Spleen (tissue), 11 donors: ENCODE data around the gene ARMS2. TPM values are rescaled to one million over a fixed set of nuclear protein-coding genes. Genes with fewer than 3 reads are reported as not detected.

ENCODE experiments used
- DNase-seq: peaks from one replicate; pipeline ENCODE4 v3.0.0-alpha.2; 2020
- H3K27ac ChIP-seq, 8 donors: fragments of 200-600 bp; sonication (generic) in 7 of 8; 1 replicate in 4 of 8; 2 replicates in 4 of 8; pipeline versions ENCODE4 v1.5.0 to v1.8.0; 2016 to 2021; ENCODE audit warnings: inconsistent platforms in 4 of 8, mild to moderate bottlenecking in 4 of 8, moderate library complexity in 1 of 8
- H3K27me3 ChIP-seq, 7 donors: fragments of 200-600 bp; sonication (generic) in 6 of 7; replicated peaks in 1 of 7; 1 replicate in 4 of 7; 2 replicates in 3 of 7; pipeline versions ENCODE4 v1.5.0 to v1.8.0; 2016 to 2021; ENCODE audit warnings: inconsistent platforms in 3 of 7, mild to moderate bottlenecking in 1 of 7
- H3K36me3 ChIP-seq, 6 donors: fragments of 200-600 bp; sonication (generic) in 5 of 6; 1 replicate in 4 of 6; 2 replicates in 2 of 6; pipeline versions ENCODE4 v1.5.0 to v1.8.0; 2016 to 2021; ENCODE audit warnings: inconsistent platforms in 2 of 6
- H3K4me1 ChIP-seq, 6 donors: fragments of 200-600 bp; sonication (generic) in 5 of 6; 1 replicate in 3 of 6; 2 replicates in 3 of 6; pipeline versions ENCODE4 v1.5.0 to v1.8.0; 2016 to 2021; ENCODE audit warnings: inconsistent platforms in 3 of 6
- H3K4me3 ChIP-seq, 8 donors: fragments of 200-600 bp; sonication (generic) in 7 of 8; 1 replicate in 4 of 8; 2 replicates in 4 of 8; pipeline versions ENCODE4 v1.5.0 to v1.8.0; 2016 to 2021; ENCODE audit warnings: inconsistent platforms in 4 of 8, mild to moderate bottlenecking in 4 of 8, moderate library complexity in 2 of 8
- H3K9me3 ChIP-seq, 8 donors: fragments of 200-600 bp; sonication (generic) in 7 of 8; 1 replicate in 4 of 8; 2 replicates in 4 of 8; pipeline versions ENCODE4 v1.5.0 to v1.8.0; 2016 to 2021; ENCODE audit warnings: inconsistent platforms in 4 of 8
- POLR2A ChIP-seq, 3 donors: fragments of 450-650 bp; IDR thresholded peaks; one replicate each; pipeline ENCODE4 v1.5.1; 2017; ENCODE audit warnings: antibody characterized with exemption in 3 of 3, mild to moderate bottlenecking in 1 of 3
- POLR2AphosphoS5 ChIP-seq, 3 donors: sonication (generic); formaldehyde crosslinking; IDR thresholded peaks; one replicate each; pipeline ENCODE4 v1.5.1; 2017; ENCODE audit warnings: antibody characterized with exemption in 3 of 3
- WGBS, 5 donors: extraction: QIAGEN DNeasy Blood & Tissue Kit in 3 of 5; methylation state at CpG; one replicate each; pipeline versions ENCODE4 v1.1.5 to v1.1.7; 2013 to 2018; 5-methylcytosine and 5-hydroxymethylcytosine counted together
- intact Hi-C: fragments of 100-400 bp; cut with DNase I; formaldehyde crosslinking; loops from one replicate; pipeline ENCODE4 v1.15.0; 2023; ENCODE audit warnings: low total_unique reads
- polyA plus RNA-seq, 3 donors: library from polyadenylated mRNA; stranded (reverse); fragments of 200-250 nt; gene quantifications; one replicate each; pipeline ENCODE4 v1.2.1, GENCODE V29; 2013
- total RNA-seq, 7 donors: library from RNA; depleted of rRNA in 3 of 7; stranded (reverse); fragments of >200 nt in 3 of 7; fragmentation: NEBNext Ultra II Directional in 4 of 7; extraction: Animal tissue kit (Norgen Biotek cat#: 25700) in 4 of 7; gene quantifications; one replicate each; pipeline versions ENCODE4 v1.1.0 to v1.2.1, GENCODE V29; 2016 to 2021
- TF ChIP-seq, protein P1 (sequence below), 11 experiments: fragments of 200-600 bp in 7 of 11; fragments of 450-650 bp in 4 of 11; sonication (generic) in 4 of 11; IDR thresholded peaks in 8 of 11; conservative IDR thresholded peaks in 3 of 11; 1 replicate in 7 of 11; 2 replicates in 4 of 11; pipeline versions ENCODE4 v1.4.0 to v1.8.0; 2016 to 2021; ENCODE audit warnings: antibody characterized with exemption in 11 of 11, inconsistent platforms in 4 of 11, mild to moderate bottlenecking in 1 of 11
- donor health status: healthy with polysubstance abuse.
- donor health status: DM: no; HTN: no; CAD: no; lungs with moderate emphysema.
- donor health status: DM: no; HTN: no; CAD: no.
- donor health status: Bipolar disorder and iron deficiency.
- donor health status: healthy.
- donor health status: DM: no; HTN: no; CAD: no.
- donor health status: DM: yes; HTN: yes; CAD: no.

The ARMS2 gene
- total and polyA plus RNA-seq, 10 donors: not detected

DNA sequence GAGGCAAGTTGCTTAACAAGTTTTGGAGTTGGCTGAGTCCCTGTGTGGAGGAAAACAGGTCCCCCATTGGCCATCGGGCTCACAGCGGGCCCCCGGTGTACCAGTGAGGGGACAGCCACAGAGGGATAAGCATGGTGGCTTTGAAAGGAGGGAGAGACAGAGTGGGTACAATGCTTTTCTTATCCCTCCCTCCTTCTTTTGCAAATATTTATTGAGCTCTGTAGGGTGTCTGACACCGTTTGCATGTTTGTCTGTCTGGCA, 9.7 kb downstream of the ARMS2 start:
- intact Hi-C loops: no loop called here
- Histone ChIP-seq H3K4me1 (peaks cover 5 to 44% (median 29%) of the 10 kb centered on the region in 6 donors), H3K9me3 (no peaks in the 10 kb centered on the region), H3K27ac (no peak overlapping the region), H3K27me3 (peaks cover 0 to 84% (median 39%) of the 10 kb centered on the region in 7 donors), H3K4me3 (no peak overlapping the region), H3K36me3 (no peaks in the 10 kb centered on the region)
- 77 to 89% (median 87%) methylated on average over 4 of the region's 4 CpGs for WGBS, 5 donors
- TF ChIP-seq POLR2A (IDR thresholded peaks at IDR 0.05) (no peak), POLR2AphosphoS5 (IDR thresholded peaks at IDR 0.05) (no peak)
- TF ChIP-seq, protein P1, sequence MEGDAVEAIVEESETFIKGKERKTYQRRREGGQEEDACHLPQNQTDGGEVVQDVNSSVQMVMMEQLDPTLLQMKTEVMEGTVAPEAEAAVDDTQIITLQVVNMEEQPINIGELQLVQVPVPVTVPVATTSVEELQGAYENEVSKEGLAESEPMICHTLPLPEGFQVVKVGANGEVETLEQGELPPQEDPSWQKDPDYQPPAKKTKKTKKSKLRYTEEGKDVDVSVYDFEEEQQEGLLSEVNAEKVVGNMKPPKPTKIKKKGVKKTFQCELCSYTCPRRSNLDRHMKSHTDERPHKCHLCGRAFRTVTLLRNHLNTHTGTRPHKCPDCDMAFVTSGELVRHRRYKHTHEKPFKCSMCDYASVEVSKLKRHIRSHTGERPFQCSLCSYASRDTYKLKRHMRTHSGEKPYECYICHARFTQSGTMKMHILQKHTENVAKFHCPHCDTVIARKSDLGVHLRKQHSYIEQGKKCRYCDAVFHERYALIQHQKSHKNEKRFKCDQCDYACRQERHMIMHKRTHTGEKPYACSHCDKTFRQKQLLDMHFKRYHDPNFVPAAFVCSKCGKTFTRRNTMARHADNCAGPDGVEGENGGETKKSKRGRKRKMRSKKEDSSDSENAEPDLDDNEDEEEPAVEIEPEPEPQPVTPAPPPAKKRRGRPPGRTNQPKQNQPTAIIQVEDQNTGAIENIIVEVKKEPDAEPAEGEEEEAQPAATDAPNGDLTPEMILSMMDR (IDR thresholded peaks at IDR 0.05 in 8 of 11, conservative IDR thresholded peaks at IDR 0.05 in 3 of 11): no peak
- DNase-seq: no peak

DNA sequence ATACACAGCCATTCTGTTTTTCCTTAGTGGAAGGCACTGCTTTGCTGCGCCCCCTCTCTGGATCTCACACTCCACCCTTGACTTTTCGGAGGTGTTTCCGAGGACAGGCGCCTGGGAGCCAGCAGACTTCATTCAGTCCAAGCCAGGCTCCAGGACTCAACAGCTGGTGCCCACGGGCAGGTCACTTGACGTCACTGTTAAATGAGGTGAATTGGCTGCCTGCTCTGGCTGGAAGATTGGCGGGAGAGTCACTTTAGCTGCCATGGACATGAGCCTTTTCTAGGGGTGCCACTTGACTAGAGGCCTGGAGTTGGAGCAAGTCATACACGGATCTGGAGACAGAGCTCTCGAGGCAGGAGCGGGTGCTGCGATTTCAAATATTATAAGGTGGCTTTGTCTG, 10.1 kb downstream of the ARMS2 start:
- intact Hi-C loops: no loop called here
- Histone ChIP-seq H3K36me3 (no peaks in the 10 kb centered on the region), H3K4me1 (peaks cover 5 to 49% (median 27%) of the 10 kb centered on the region in 6 donors), H3K4me3 (no peak overlapping the region), H3K9me3 (no peaks in the 10 kb centered on the region), H3K27me3 (peaks cover 0 to 84% (median 36%) of the 10 kb centered on the region in 7 donors), H3K27ac (no peak overlapping the region)
- WGBS, 5 donors: 88 to 93% (median 92%) methylated on average over 9 to 11 of the region's 11 CpGs
- DNase-seq: no peak
- TF ChIP-seq, protein P1 (IDR thresholded peaks at IDR 0.05 in 8 of 11, conservative IDR thresholded peaks at IDR 0.05 in 3 of 11): no peak
- TF ChIP-seq POLR2AphosphoS5 (IDR thresholded peaks at IDR 0.05): no peak
- TF ChIP-seq POLR2A (IDR thresholded peaks at IDR 0.05): no peak

DNA sequence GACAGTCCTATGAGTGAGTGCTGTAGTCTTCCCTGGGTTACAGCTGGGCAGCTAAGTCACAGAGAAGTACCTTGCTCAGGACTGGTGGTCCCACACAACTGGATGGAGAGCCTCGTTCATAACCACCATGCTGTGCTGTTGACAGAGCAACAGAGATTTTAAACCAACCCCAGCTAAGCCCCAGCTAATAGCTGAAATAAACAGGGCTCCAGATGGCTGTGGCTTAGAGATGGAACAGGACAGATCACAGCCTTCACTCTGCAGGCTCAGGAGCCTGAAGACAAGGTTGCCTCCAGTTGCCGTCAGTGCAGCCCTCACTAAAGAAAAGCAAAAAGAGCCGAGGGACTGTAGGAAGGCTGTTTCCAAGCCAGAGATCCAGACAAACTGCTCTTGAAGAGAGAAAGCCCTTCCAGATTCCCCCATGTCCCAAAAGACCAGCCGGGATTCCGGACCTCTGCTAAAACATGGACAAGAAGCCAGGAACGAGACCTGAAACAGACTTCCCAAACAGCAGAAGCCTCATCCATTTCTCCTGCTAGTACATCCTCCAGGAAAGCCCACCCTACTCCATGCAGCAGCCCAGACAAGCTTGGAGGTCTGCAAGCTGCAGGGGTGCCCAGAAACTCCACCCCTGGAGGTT, 11.1 kb downstream of the ARMS2 start:
- Histone ChIP-seq H3K36me3 (no peaks in the 10 kb centered on the region), H3K4me3 (no peak overlapping the region), H3K4me1 (peaks cover 5 to 44% (median 21%) of the 10 kb centered on the region in 6 donors), H3K27ac (no peak overlapping the region), H3K9me3 (no peaks in the 10 kb centered on the region), H3K27me3 (peaks cover 0 to 75% (median 26%) of the 10 kb centered on the region in 7 donors)
- WGBS, 5 donors: 68 to 89% (median 80%) methylated on average over 6 of the region's 6 CpGs
- no peak for DNase-seq
- TF ChIP-seq, protein P1 (IDR thresholded peaks at IDR 0.05 in 8 of 11, conservative IDR thresholded peaks at IDR 0.05 in 3 of 11): no peak
- TF ChIP-seq POLR2AphosphoS5 (IDR thresholded peaks at IDR 0.05) (no peak), POLR2A (IDR thresholded peaks at IDR 0.05) (no peak)
- intact Hi-C loops: no loop called here

DNA sequence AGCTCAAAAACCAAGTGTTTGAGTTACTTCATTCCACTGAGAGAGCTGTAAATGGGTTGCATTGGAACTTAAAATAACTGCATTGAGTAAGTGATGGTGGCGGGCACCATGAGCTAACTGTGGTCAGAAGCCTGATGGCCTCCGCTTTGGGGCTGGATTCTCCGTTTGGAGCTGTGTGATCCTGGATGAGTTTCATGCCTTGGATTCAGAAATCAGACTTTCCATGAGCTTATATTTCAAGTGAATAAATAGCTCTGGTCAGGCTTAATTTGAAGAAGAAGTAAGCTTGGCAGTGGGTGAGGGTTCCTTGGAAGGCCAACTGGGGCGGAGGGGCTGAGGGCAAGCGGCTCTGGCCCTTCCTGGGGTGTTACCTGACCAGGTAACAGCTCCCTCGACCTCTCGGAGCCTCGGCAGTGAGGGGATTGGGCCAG, 12.5 kb downstream of the ARMS2 start:
- H3K4me1 ChIP-seq: peaks cover 0 to 36% (median 13%) of the 10 kb centered on the region in 6 donors
- no peaks in the 10 kb centered on the region for H3K9me3 ChIP-seq
- peak; percentile 31 for DNase-seq
- TF ChIP-seq POLR2A (IDR thresholded peaks at IDR 0.05): no peak
- TF ChIP-seq POLR2AphosphoS5 (IDR thresholded peaks at IDR 0.05): no peak
- TF ChIP-seq, protein P1 (IDR thresholded peaks at IDR 0.05 in 8 of 11, conservative IDR thresholded peaks at IDR 0.05 in 3 of 11): no peak
- H3K36me3 ChIP-seq: no peaks in the 10 kb centered on the region
- intact Hi-C loops: no loop called here
- H3K4me3 ChIP-seq: no peak overlapping the region
- WGBS, 5 donors: 66 to 90% (median 72%) methylated on average over 8 of the region's 8 CpGs
- no peak overlapping the region for H3K27ac ChIP-seq
- peaks cover 0 to 72% (median 17%) of the 10 kb centered on the region in 7 donors for H3K27me3 ChIP-seq
